Endothelial cell (in vitro differentiated cells): ENCODE measurements around the gene SRM. TPM values are rescaled to one million over a fixed set of nuclear protein-coding genes. Genes with fewer than 3 reads are reported as not detected.
"Not testable (repeated sequence)": the region's sequence is repeated elsewhere in the genome, so short reads cannot be mapped to it uniquely, and the experiment has no call there.

Experiments
- DNase-seq: peaks from one replicate; pipeline ENCODE4 v3.0.0; 2021; ENCODE audit warnings: low spot score
- H3K27ac Mint-ChIP-seq: one replicate; pipeline ENCODE4 v1.8.0; 2021; ENCODE audit warnings: mixed read lengths, inconsistent platforms; ENCODE audit not compliant: unreplicated experiment
- H3K27me3 Mint-ChIP-seq: one replicate; pipeline ENCODE4 v1.8.0; 2021; ENCODE audit warnings: mild to moderate bottlenecking, moderate library complexity, mixed read lengths, inconsistent platforms; ENCODE audit not compliant: unreplicated experiment
- H3K36me3 Mint-ChIP-seq: one replicate; pipeline ENCODE4 v1.8.0; 2021; ENCODE audit warnings: mild to moderate bottlenecking, low read depth, mixed read lengths, inconsistent platforms; ENCODE audit not compliant: unreplicated experiment
- H3K4me1 Mint-ChIP-seq: one replicate; pipeline ENCODE4 v1.8.0; 2021; ENCODE audit warnings: mild to moderate bottlenecking, mixed read lengths, inconsistent platforms; ENCODE audit not compliant: unreplicated experiment
- H3K4me3 Mint-ChIP-seq: one replicate; pipeline ENCODE4 v1.8.0; 2021; ENCODE audit warnings: mild to moderate bottlenecking, mixed read lengths, inconsistent platforms; ENCODE audit not compliant: unreplicated experiment
- H3K9me3 Mint-ChIP-seq: one replicate; pipeline ENCODE4 v1.8.0; 2021; ENCODE audit warnings: mixed read lengths, inconsistent platforms; ENCODE audit not compliant: unreplicated experiment
- total RNA-seq: library from RNA; stranded (reverse); fragmentation: NEBNext Ultra II Directional; extraction: Animal tissue kit (Norgen Biotek cat#: 25700); gene quantifications from one replicate; pipeline ENCODE4 v1.2.1, GENCODE V29; 2021; ENCODE audit not compliant: unreplicated experiment
- TF ChIP-seq, protein P1 (sequence below): fragments of 200-600 bp; sonication (generic); IDR thresholded peaks from one replicate; pipeline ENCODE4 v1.5.0; 2021; ENCODE audit warnings: antibody characterized with exemption; ENCODE audit not compliant: unreplicated experiment

Gene SRM
- total RNA-seq, 1 donor from 2014 or later = 51.0 TPM

DNA sequence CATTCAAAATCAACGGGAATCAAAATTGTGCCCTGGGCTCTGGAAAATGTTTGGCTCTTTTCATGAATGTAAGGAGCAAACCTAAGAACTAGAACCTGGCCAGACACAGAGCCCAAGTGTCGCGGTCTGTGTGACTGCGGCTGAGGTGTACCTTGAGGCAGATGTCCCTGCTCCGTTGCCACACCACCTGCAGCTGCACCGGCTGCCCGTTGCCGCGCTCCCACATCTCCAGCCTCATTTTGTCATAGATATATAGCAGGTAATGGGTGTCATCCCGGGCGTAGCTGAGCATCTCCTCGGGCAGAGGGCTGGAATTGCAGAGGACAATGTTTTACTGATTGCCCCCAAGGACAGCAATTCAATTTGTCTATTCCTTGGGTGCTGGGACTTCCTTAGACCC, 21.1 kb upstream of the SRM start:
- no peak overlapping the region for H3K4me3 Mint-ChIP-seq
- no peaks in the 10 kb centered on the region for H3K4me1 Mint-ChIP-seq
- no peak overlapping the region for H3K27ac Mint-ChIP-seq
- H3K9me3 Mint-ChIP-seq = no peaks in the 10 kb centered on the region
- no peaks in the 10 kb centered on the region for H3K27me3 Mint-ChIP-seq
- peaks cover 42% of the 10 kb centered on the region for H3K36me3 Mint-ChIP-seq
- TF ChIP-seq, protein P1, sequence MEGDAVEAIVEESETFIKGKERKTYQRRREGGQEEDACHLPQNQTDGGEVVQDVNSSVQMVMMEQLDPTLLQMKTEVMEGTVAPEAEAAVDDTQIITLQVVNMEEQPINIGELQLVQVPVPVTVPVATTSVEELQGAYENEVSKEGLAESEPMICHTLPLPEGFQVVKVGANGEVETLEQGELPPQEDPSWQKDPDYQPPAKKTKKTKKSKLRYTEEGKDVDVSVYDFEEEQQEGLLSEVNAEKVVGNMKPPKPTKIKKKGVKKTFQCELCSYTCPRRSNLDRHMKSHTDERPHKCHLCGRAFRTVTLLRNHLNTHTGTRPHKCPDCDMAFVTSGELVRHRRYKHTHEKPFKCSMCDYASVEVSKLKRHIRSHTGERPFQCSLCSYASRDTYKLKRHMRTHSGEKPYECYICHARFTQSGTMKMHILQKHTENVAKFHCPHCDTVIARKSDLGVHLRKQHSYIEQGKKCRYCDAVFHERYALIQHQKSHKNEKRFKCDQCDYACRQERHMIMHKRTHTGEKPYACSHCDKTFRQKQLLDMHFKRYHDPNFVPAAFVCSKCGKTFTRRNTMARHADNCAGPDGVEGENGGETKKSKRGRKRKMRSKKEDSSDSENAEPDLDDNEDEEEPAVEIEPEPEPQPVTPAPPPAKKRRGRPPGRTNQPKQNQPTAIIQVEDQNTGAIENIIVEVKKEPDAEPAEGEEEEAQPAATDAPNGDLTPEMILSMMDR = no peak
- no peak for DNase-seq

DNA sequence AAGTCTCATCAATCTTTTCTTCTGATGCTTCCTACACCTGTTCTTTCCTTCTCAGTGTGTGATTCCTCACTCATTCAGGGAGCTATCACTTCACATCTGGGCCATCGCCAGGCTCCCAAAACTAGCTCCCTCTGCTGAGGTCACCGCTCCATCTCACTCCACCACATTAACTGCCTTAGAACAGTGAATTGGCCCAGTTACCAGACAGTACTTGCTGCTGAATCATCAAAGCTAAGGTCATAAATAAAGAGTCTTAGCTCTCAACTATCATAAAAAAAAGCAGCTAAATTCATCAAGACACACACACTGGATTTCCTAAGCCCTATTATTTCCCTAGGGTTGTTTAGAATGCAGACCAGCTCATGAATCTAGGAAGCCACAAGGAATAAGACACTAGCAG, 18.8 kb upstream of the SRM start:
- TF ChIP-seq, protein P1 = no peak
- Mint-ChIP-seq H3K27ac (no peak overlapping the region), H3K4me1 (no peaks in the 10 kb centered on the region), H3K36me3 (peaks cover 48% of the 10 kb centered on the region), H3K4me3 (peak overlapping the region; percentile 72), H3K27me3 (no peaks in the 10 kb centered on the region), H3K9me3 (no peaks in the 10 kb centered on the region)
- DNase-seq = no peak

DNA sequence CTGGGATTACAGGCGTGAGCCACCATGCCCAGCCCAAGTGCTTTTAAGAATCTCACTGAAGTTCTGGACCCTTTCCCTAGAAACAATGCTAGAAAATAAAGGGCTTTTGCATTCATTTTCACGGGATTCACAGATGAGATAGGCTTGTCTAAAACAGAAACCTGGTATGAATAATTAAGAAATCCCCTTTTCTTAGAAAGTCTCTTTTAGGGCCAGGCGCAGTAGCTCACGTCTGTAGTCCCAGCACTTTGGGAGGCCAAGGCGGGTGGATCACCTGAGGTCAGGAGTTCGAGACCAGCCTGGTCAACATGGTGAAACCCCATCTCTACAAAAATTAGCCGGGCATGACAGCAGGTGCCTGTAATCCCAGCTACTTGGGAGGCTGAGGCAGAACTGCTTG, 13.6 kb upstream of the SRM start:
- H3K27ac Mint-ChIP-seq, H3K4me1 Mint-ChIP-seq, H3K27me3 Mint-ChIP-seq, H3K9me3 Mint-ChIP-seq, H3K4me3 Mint-ChIP-seq, DNase-seq: not testable (repeated sequence)
- H3K36me3 Mint-ChIP-seq = peaks cover 55% of the 10 kb centered on the region

DNA sequence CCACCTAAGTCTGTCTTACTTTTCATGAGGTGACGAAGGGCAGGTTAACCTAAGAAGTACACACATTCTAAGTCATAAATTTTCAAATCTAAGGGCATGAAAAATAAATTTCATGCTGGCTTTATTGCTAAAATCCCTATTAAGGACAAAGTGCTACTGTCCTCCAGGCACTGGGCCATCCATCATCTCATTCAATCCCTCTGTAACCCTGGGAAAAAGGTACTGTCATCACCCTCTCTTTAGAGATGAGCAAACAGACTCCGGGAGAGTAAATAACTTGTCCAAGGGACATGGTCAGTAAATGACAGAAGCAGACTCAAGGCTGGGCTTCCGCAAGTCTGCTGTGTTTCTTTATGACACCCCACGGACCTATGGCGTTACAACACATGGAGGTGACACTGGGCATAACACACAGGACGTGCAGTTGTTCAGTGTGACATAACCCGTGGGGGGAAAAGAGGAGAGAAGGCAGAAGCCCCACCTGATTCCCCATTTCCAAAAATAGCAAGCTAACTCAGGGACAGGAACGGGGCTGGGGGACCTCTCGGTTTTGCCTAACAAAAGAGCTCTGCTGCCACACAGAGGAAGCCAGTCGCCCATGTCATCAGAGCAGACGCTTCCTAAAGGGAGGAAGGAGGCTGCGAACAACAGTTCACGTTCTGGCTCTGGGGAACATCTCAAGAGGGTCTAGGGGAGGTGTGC, 12.5 kb upstream of the SRM start:
- Mint-ChIP-seq H3K27me3 (peaks cover 1% of the 10 kb centered on the region), H3K27ac (no peak overlapping the region), H3K9me3 (no peaks in the 10 kb centered on the region), H3K4me1 (no peaks in the 10 kb centered on the region), H3K36me3 (peaks cover 52% of the 10 kb centered on the region), H3K4me3 (no peak overlapping the region)
- TF ChIP-seq, protein P1 = no peak
- no peak for DNase-seq

DNA sequence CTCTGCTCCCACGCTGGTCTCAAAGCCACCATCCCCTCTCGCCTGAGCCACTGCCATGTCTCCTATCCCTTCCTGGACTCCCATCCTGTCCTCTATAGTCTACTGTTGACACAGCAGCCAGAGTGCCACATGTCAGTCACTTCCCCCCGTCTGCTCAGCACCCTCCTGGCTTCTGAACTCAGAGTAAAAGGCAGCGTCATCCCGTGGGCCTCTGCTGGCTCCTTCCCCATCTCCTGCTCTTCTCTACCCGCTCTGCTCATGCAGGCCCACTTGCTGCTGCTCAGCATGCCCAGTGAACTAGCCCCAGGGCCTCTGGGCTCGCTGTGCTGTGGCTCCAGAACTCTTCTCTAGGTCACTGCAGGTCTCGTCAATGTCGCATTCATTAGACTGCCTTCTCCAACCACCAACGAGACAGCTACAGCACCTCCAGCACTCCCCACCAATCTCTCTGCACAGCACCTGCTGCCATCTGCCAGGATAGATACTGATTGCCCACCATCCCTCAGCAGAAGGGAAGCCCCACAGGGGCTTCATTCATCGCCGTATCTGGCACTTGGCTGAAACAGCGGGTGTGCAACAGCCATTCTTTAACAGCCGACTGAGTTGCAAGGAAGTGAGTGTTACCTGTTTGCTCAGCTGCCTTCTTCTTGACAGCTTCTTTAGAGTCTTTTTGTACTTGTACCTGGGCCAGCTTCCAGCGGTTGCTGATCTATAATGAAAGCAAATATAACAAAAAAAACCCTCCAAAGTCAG, 11.8 kb upstream of the SRM start:
- peaks cover 1% of the 10 kb centered on the region for H3K27me3 Mint-ChIP-seq
- TF ChIP-seq, protein P1 = no peak
- H3K4me1 Mint-ChIP-seq = no peaks in the 10 kb centered on the region
- DNase-seq = no peak
- H3K9me3 Mint-ChIP-seq = no peaks in the 10 kb centered on the region
- no peak overlapping the region for H3K27ac Mint-ChIP-seq
- H3K36me3 Mint-ChIP-seq = peaks cover 51% of the 10 kb centered on the region
- peak overlapping the region; percentile 18 for H3K4me3 Mint-ChIP-seq
